GM19023 (cell line): ENCODE data around the gene IL33.

Source experiments
- ATAC-seq: cut with Tn5 transposase; IDR thresholded peaks from one replicate; pipeline ENCODE4 v1.9.1; 2021; ENCODE audit warnings: mild to moderate bottlenecking, moderate library complexity; ENCODE audit not compliant: unreplicated experiment

Gene IL33

GRCh38 chr9:6277417-6277816 is 61.8 kb downstream of the IL33 start:
- no peak for ATAC-seq

GRCh38 chr9:6301858-6302257 is 86.3 kb downstream of the IL33 start:
- no peak for ATAC-seq

- ATAC-seq: no peak
These were observed 86.8 kb downstream of the IL33 start for GRCh38 chr9:6302417-6302816.

- ATAC-seq: no peak
These were observed 88.6 kb downstream of the IL33 start for GRCh38 chr9:6304232-6304631.

- no peak for ATAC-seq
These were observed 90.5 kb downstream of the IL33 start for GRCh38 chr9:6305954-6306563.
